Cardiac muscle cell (in vitro differentiated cells and primary cell): ENCODE results near the gene CCDC93. TPM values are rescaled to one million over a fixed set of nuclear protein-coding genes. Genes with fewer than 3 reads are reported as not detected.

Source experiments
- DNase-seq, 2 donors: peaks; one replicate each; pipeline versions ENCODE4 v3.0.0 to v3.0.0-alpha.2; 2010 to 2017; ENCODE audit warnings: low read depth in 1 of 2, low spot score in 1 of 2
- H3K27ac ChIP-seq: fragments of 200-600 bp; sonication (generic); 2 replicates; pipeline ENCODE4 v1.5.1; 2016
- H3K27me3 ChIP-seq: fragments of 200-600 bp; sonication (generic); 2 replicates; pipeline ENCODE4 v1.6.0; 2016; ENCODE audit warnings: control low read depth
- H3K36me3 ChIP-seq: fragments of 200-600 bp; sonication (generic); 2 replicates; pipeline ENCODE4 v1.5.1; 2016; ENCODE audit warnings: control low read depth
- H3K4me1 ChIP-seq: fragments of 200-600 bp; sonication (generic); 2 replicates; pipeline ENCODE4 v1.8.1; 2017; ENCODE audit warnings: low read depth, mild to moderate bottlenecking, mixed run types
- H3K4me3 ChIP-seq: fragments of 200-600 bp; sonication (generic); 2 replicates; pipeline ENCODE4 v1.5.1; 2016; ENCODE audit warnings: mild to moderate bottlenecking
- H3K9me3 ChIP-seq: fragments of 200-600 bp; sonication (generic); 2 replicates; pipeline ENCODE4 v1.5.1; 2017; ENCODE audit warnings: low read depth, mild to moderate bottlenecking, control low read depth
- CTCF ChIP-seq: IDR thresholded peaks from 2 replicates; pipeline ENCODE4 v1.5.1; 2012; ENCODE audit warnings: low read depth, mild to moderate bottlenecking, low read length
- polyA plus RNA-seq: library from polyadenylated mRNA; unstranded; fragments of >200 nt; fragmentation: Nextera tagmentation; extraction: Ambion mirVana; gene quantifications from 2 replicates; pipeline ENCODE4 v1.2.1, GENCODE V29; 2016
- total RNA-seq: library from RNA; depleted of rRNA; stranded (reverse); fragments of >200 nt; gene quantifications from 2 replicates; pipeline ENCODE4 v1.2.3, GENCODE V29; 2016

CCDC93 gene
- total and polyA plus RNA-seq, 2 experiments from 2014 or later: 16.9 to 20.8 TPM

- no peak for TF ChIP-seq CTCF
- Histone ChIP-seq H3K4me1 (no peaks in the 10 kb centered on the region), H3K9me3 (no peaks in the 10 kb centered on the region), H3K27me3 (no peaks in the 10 kb centered on the region), H3K36me3 (peaks cover 32% of the 10 kb centered on the region), H3K4me3 (no peak overlapping the region), H3K27ac (no peak overlapping the region)
- no peak for DNase-seq
These were observed 61.6 kb downstream of the CCDC93 start for GRCh38 chr2:117952228-117952627.

GRCh38 chr2:117949806-117950205 is 64.1 kb downstream of the CCDC93 start:
- DNase-seq: no peak
- no peaks in the 10 kb centered on the region for H3K9me3 ChIP-seq
- no peaks in the 10 kb centered on the region for H3K4me1 ChIP-seq
- H3K4me3 ChIP-seq: no peak overlapping the region
- peaks cover 39% of the 10 kb centered on the region for H3K36me3 ChIP-seq
- H3K27me3 ChIP-seq: no peaks in the 10 kb centered on the region
- TF ChIP-seq CTCF: no peak
- H3K27ac ChIP-seq: no peak overlapping the region

- Histone ChIP-seq H3K9me3 (no peaks in the 10 kb centered on the region), H3K36me3 (peaks cover 33% of the 10 kb centered on the region), H3K27me3 (no peaks in the 10 kb centered on the region), H3K4me1 (no peaks in the 10 kb centered on the region), H3K27ac (no peak overlapping the region), H3K4me3 (no peak overlapping the region)
- no peak for DNase-seq
- TF ChIP-seq CTCF: no peak
These were observed 65.3 kb downstream of the CCDC93 start for GRCh38 chr2:117948615-117949014.

GRCh38 chr2:117945296-117945695 is 68.6 kb downstream of the CCDC93 start:
- Histone ChIP-seq H3K4me3 (no peak overlapping the region), H3K27me3 (no peaks in the 10 kb centered on the region), H3K9me3 (no peaks in the 10 kb centered on the region), H3K4me1 (no peaks in the 10 kb centered on the region), H3K36me3 (peaks cover 39% of the 10 kb centered on the region), H3K27ac (no peak overlapping the region)
- no peak for TF ChIP-seq CTCF
- no peak for DNase-seq

- H3K4me1 ChIP-seq: no peaks in the 10 kb centered on the region
- TF ChIP-seq CTCF: no peak
- no peak overlapping the region for H3K27ac ChIP-seq
- peaks cover 40% of the 10 kb centered on the region for H3K36me3 ChIP-seq
- no peak overlapping the region for H3K4me3 ChIP-seq
- DNase-seq: no peak
- H3K27me3 ChIP-seq: no peaks in the 10 kb centered on the region
- H3K9me3 ChIP-seq: no peaks in the 10 kb centered on the region
These were observed 69.1 kb downstream of the CCDC93 start for GRCh38 chr2:117944816-117945215.
